Activated naive CD4-positive, alpha-beta T cell (primary cell): ENCODE results near the gene CENPP.

Source experiments
- DNase-seq, 4 experiments: peaks; one replicate each; lab custom pipeline; 2025; lab: John Stamatoyannopoulos, UW

Gene CENPP

GRCh38 chr9:92425474-92425873 lies 99.7 kb downstream of the CENPP start:
- DNase-seq, result no peak

- no peak for DNase-seq
Observed at GRCh38 chr9:92426501-92427145, 100.9 kb downstream of the CENPP start.

- no peak for DNase-seq
Observed at GRCh38 chr9:92429836-92430235, 104.1 kb downstream of the CENPP start.

- no peak for DNase-seq
Observed at GRCh38 chr9:92432350-92432749, 106.6 kb downstream of the CENPP start.

- DNase-seq, result no peak
Observed at GRCh38 chr9:92432972-92433548, 107.3 kb downstream of the CENPP start.

GRCh38 chr9:92435263-92435662 lies 109.5 kb downstream of the CENPP start:
- DNase-seq, result no peak

- DNase-seq, result no peak
Observed at GRCh38 chr9:92438900-92439526, 113.3 kb downstream of the CENPP start.

- DNase-seq, result no peak
Observed at GRCh38 chr9:92439921-92440750, 114.4 kb downstream of the CENPP start.

- DNase-seq, result no peak
Observed at GRCh38 chr9:92440751-92441046, 114.9 kb downstream of the CENPP start.

- no peak for DNase-seq
Observed at GRCh38 chr9:92444841-92445240, 119.1 kb downstream of the CENPP start.

- no peak for DNase-seq
Observed at GRCh38 chr9:92446536-92446935, 120.8 kb downstream of the CENPP start.

- DNase-seq, result no peak
Observed at GRCh38 chr9:92455217-92455616, 129.5 kb downstream of the CENPP start.

- no peak for DNase-seq
Observed at GRCh38 chr9:92457576-92457975, 131.8 kb downstream of the CENPP start.

GRCh38 chr9:92463387-92463786 lies 137.6 kb downstream of the CENPP start:
- no peak for DNase-seq

GRCh38 chr9:92463984-92464383 lies 138.2 kb downstream of the CENPP start:
- no peak for DNase-seq

- DNase-seq, result no peak
Observed at GRCh38 chr9:92467041-92467440, 141.3 kb downstream of the CENPP start.

GRCh38 chr9:92467511-92467910 lies 141.8 kb downstream of the CENPP start:
- no peak for DNase-seq

- DNase-seq, result no peak
Observed at GRCh38 chr9:92468206-92468605, 142.5 kb downstream of the CENPP start.

- DNase-seq, result no peak
Observed at GRCh38 chr9:92474587-92474986, 148.8 kb downstream of the CENPP start.

- DNase-seq, result no peak
Observed at GRCh38 chr9:92476962-92477361, 151.2 kb downstream of the CENPP start.

GRCh38 chr9:92478783-92479182 lies 153.0 kb downstream of the CENPP start:
- no peak for DNase-seq

GRCh38 chr9:92479346-92479745 lies 153.6 kb downstream of the CENPP start:
- no peak for DNase-seq

- no peak for DNase-seq
Observed at GRCh38 chr9:92480291-92480771, 154.6 kb downstream of the CENPP start.
